ENCODE results near the gene RPS2.
"Not testable (repeated sequence)": the region's sequence is repeated elsewhere in the genome, so short reads cannot be mapped to it uniquely, and the experiment has no call there.

RPS2 gene

DNA sequence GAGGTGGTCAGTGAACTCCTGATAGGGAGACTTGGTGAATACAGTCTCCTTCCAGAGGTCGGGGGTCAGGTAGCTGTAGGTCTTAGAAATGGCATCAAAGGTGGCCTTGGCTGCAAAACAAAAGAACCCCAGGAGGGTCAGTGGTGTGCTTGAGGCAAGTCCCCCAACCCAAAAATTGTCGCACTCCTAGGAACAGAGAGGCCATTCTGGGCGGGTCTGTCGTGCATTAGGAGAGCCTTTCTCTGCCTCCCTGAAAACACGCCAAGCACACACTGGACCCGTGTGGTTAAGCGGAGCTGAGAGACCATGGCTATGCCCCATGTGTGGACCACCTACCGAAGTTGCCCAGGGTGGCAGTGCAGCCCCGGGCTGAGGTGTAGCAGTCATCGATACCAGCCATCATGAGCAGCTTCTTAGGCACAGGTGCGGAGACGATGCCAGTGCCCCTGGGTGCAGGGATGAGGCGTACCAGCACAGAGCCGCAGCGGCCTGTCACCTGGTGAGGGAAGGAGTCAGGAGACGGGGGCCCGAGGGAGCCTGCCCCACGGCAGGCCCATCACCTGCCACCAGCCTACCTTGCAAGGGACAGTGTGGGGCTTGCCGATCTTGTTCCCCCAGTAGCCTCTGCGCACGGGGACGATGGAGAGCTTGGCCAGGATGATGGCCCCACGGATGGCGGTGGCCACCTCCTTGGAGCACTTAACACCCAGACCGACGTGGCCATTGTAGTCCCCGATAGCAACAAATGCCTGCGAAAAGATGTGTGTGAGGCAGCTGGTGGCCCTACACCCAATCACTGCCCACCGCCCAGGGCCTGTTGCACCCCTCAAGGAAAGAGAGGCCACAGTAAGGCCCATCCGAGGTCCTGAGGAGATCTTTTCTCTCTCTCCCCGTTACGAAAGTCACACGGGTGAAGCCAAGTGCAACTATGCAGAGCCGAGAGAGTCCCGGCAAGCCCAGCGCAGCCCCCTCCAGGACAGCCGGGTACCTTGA is 2.2 kb downstream of the RPS2 start:
- DNase-seq (ENCODE audit: low read depth in 3 of 3) = not testable (repeated sequence)

DNA sequence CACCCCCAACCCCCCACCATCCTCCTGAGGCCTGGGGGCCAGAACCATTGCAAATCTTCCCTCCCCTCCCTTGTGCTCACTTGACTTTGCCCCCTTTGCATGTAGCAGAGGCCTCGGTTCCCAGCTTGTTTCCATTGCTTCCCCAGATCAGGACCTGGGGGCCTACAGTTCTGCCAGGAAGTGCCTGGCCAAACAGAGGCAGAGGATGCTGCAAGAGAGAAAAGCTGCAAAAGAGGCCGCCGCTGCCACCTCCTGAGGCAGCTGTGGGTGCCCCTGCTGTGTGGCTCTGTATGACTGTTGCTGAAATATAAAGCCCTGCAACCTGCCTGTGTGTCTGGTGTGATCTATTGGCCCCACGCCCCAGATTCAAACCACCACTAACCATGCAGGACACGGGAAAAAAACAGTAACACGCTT is 3.0 kb downstream of the RPS2 start:
- no peak for DNase-seq (ENCODE audit: low read depth in 3 of 3)

DNA sequence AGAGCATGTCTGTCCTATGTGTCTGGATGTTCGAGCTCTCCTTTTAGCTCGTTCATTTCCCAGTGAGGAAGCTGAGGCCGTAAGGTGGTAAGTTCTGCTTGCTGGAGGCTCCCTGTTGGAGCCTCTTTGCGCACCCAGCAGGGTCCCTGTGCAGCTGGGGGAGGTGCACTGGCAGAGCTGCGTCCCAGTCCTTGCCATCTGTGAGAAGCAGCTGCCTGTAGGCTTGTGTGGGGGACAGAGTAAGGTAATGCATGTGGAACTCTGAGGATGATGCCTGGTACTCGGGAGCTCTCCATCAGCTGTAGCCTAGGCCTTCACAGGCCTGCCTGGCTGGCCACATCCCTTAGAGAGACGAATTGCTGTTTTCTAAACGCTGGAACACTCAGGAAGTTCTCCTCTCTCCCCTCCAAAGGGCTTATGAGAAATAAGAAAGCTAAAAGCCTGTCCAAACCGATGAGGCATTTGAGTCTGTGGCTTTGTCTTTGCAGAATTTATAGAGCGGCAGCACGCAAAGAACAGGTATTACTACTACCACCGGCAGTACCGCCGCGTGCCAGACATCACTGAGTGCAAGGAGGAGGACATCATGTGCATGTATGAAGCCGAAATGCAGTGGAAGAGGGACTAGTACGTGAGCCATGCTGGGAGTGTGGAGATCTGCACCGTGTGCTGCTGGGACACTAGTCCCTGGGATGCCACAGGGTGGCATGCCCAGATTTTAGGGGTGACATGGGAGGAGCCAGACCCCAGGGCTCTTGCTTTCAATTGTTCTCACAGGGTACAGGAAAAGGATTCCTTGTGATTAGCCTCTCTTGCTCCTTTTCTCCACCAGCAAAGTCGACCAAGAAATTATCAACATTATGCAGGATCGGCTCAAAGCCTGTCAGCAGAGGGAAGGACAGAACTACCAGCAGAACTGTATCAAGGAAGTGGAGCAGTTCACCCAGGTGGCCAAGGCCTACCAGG is 3.7 kb downstream of the RPS2 start:
- DNase-seq (ENCODE audit: low read depth in 3 of 3) = no peak

DNA sequence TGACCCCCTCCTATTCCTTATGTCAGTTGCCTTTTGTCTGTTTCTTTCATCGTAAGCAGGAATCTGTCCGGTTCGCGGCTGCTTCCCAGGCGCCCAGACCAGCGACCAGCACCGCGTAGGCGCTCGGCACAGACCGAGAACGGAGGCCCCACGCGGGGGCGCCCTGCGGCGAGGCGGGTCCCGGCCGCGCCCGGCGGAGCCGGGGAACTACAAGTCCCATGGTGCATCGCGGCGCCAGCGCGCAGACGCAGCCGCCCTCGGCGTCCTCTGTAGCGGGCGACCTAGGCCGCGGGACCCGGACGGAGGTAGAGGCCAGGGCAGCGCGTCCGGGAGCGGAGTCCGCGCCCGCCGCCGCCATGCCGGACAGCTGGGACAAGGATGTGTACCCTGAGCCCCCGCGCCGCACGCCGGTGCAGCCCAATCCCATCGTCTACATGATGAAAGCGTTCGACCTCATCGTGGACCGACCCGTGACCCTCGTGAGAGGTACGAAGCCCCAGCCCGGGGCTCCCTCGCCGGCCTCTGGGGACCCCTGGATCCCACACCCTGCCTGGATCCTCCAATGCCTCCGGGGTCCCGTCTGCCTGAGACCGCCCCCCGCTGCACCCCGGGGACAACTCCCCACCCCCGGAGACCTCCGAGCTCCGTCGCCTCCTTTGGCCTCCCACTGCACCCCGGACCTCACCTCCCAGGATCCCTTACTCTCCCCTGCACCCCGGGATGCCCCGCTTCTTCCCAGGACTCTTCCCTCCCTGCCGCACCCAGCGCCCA is 5.2 kb downstream of the RPS2 start, which contains the start of gene NDUFB10:
TSS of gene NDUFB10 (plus strand) at position 270 of the 771 bp plus-strand sequence. CDS start at position 357, 87 bp downstream.
- peak; percentile 82 to 91 (median 83) for DNase-seq (ENCODE audit: low read depth in 3 of 3)

DNA sequence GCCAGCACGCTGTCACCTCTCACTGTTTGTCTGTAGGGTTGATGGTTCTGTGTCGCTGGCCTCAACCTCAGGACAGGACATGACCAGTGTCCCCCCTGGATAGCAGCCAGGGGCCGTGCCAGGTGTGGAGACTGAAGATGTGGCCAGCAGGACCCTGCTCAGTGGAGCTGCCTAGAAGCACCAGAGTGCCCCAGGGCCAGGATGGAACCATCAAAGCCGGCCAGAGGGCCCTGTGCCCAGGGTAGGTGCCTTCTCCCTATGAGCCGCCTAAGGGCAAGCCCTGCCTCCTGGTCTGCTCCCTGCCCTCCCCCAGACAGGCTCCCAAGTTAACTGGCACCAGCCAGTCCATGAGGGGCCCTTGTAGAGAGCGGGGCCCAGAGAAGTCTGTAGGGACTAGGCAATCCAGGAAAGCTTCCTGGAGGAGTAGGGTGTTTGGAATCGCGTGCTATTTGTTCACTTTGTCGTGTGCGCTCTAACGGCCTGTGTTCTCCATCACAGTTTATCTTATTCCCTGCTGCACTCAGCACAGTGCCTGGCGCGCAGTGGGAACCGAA is 5.8 kb downstream of the RPS2 start:
- DNase-seq (ENCODE audit: low read depth in 3 of 3) = no peak

DNA sequence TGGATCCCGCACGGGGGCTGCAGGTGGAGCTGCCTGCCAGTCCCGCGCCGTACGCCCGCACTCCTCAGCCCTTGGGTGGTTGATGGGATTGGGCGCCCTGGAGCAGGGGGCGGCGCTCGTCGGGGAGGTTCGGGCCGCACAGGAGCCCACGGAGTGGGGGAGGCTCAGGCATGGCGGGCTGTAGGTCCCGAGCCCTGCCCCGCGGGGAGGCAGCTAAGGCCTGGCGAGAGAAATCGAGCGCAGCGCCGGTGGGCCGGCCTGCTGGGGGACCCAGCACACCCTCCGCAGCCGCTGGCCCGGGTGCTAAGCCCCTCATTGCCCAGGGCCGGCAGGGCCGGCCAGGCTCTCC is 6.5 kb downstream of the RPS2 start:
- not testable (repeated sequence) for DNase-seq (ENCODE audit: low read depth in 3 of 3)

DNA sequence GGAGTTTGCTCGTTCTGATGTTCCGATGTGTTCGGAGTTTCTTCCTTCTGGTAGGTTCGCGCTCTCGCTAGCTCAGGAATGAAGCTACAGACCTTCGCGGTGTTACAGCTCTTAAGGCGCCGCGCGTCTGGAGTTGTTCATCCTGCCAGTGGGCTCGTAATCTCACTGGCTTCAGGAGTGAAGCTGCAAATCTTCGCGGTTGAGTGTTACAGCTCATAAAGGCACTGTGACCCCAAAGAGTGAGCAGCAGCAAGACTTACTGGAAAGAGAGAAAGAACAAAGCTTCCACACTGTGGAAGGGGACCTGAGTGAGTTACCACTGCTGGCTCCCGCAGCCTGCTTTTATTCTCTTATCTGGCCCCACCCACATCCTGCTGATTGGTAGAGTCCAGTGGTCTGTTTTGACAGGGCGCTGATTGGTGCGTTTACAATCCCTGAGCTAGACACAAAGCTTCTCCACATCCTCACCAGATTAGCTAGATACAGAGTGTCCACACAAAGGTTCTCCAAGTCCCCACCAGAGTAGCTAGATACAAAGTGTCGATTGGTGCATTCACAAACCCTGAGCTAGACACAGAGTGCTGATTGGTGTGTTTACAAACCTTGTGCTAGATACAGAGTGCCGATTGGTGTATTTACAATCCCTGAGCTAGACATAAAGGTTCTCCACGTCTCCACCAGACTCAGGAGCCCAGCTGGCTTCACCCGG is 7.0 kb downstream of the RPS2 start:
- not testable (repeated sequence) for DNase-seq (ENCODE audit: low read depth in 3 of 3)

DNA sequence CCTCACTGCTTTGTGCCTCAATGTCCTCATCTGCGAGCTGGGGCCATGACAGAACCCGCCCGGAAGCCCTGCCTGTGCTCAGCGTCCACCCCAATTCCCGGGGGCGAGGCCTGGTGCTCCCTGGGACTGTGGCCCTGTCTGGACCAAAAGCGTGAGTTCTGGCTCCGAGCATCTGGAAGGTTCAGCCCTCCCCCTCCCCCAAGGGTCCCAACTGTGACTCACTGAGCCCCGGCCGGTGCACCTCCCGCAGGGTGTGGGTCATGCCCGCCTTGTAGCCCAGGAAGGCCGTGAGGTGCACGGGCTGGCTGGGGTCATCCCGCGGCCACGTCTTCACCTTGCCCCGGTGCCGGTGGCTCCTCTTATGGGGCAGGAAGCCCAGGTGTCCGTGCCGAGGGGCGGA is 10.9 kb downstream of the RPS2 start:
- DNase-seq (ENCODE audit: low read depth in 3 of 3) = no peak

DNA sequence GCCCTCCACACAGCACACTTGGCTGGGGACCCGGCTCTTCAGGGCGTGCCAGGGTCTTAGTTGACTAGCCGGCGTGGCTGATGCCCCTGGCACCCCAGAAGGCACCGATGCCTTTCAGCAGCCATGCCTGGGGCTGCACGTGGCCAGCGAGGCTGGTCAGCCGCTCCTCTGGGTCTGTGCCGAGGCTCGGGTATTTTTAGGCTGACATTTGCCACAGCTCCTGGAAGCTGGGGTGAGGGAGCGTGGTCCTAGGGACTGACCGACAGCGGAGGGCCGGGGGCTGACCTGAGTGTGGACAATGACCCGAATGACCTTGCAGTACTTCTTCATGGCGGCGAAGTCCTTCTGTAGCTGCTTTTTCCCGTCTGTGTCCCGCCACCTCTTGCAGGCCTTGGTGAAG is 14.1 kb downstream of the RPS2 start:
- no peak for DNase-seq (ENCODE audit: low read depth in 3 of 3)

DNA sequence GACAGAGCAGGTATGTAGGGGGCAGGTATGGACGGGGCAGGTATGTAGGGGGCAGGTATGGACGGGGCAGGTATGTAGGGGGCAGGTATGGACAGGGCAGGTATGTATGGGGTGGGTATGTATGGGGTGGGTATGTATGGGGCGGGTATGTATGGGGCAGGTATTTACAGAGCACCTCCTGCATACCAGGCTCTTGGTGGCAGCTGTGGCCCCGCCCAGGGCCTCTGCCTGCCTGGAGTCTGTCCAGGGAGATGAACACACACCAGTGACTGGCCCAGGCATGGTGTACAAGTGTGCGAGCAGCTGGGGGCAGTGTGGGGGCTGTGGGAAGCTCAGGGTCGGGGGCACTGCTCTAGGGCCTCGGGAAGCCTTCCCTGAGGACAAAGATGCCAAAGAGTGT is 14.6 kb downstream of the RPS2 start:
- no peak for DNase-seq (ENCODE audit: low read depth in 3 of 3)

DNA sequence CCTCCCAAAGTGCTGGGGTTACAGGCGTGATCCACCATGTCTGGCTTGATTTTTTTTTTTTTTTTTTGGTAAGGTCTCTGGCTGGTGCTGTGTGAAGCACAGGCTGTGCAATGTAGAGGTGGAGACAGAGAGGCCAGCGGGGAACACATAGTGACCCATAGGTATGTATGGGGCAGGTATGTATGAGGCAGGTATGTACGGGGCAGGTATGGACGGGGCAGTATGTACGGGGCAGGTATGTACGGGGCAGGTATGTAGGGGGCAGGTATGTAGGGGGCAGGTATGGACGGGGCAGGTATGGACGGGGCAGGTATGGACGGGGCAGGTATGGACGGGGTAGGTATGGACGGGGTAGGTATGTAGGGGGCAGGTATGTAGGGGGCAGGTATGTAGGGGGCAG is 15.1 kb downstream of the RPS2 start:
- DNase-seq (ENCODE audit: low read depth in 3 of 3) = no peak

DNA sequence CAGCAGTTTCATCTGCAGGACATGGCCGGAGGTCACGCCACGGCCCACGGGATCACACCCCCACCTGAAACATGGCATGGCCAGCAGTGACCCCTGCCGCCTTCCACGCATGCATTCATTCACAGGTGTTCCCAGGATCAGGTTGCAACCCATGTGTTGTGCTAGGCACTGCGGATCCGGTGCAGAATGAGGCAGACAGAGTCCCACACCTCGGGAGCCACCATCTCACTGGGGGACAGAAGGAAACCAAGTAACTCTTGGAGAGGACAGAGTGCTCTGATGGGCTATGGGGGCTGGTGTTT is 17.3 kb downstream of the RPS2 start:
- DNase-seq (ENCODE audit: low read depth in 3 of 3) = no peak

DNA sequence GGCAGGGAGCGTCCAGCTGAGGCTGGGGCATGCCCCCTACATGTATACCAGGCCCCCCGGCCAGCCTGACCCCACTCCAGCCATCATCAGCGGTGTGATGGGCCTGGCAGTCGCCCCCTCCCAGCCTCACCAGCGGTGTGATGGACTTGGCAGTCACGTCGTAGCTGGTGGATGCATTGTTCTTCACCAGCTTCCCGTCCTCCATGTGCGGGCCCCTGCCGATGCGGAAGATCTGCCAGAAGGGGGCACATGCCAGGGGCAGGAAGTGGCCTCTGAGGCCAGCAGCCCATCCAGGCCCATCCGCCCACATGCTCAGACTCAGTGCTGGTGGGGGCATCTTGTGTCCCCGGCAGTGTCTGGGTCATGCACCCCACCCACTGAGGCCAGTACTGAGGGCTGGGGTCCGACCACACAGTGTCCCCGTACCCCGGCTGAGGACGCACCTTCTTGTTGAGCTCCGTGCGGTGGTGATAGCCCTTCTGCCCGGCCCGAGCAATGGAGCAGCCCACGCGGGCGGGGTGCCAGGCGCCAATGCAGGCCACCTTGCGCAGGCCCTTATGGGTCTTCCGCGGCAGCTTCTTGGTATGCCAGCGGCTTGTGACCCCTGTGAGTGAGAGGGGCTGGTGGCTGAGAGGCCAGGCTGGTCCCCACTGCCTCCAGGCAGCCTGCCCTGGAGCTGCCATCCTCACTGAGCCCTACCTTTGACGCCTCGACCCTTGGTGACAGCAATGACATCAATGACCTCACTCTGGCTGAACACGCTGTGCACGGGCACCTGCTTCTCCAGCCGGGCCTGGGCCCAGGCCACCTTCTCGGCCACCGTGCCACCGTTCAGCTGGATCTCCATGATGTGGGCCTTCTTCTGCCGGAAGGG is 17.9 kb downstream of the RPS2 start:
- no peak for DNase-seq (ENCODE audit: low read depth in 3 of 3)

DNA sequence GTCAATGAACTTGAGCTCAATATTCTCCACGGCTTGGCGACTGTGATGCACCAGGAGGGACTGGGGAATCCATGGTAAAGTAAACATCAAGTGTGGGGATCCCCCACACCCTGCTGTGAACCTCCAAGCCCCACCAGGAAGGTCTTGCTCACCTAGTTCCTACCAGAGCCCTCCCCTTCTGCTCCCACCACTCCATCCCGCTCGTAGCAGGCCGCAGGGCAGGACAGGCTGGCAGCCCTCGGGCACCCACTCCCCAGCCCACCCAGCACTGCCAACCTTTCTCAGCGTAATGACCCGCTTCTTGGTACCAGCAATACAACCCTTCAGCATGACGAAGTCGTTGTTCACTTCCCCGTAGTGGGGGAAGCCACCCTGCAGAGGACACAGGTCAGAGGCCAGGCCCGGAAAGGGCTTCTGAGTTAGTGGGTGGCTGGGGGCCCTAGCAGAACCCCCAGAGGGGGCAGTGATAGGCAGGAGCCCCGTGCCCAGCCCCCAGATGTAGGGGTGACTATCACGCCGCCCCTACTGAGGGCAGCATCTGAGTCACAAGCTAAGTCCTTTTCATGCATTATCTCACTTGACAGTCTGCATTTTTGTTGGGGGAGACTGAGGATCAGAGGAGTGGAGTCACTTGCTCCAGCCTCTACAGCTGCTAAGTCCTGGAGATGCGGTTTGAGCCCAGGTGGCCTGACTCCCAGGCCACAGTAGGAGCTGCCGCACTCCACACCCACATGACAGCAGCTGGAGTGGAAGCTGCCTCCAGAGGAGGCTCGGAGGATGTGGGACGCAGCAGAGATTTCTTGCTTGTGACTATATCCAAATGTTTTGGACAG is 18.9 kb downstream of the RPS2 start:
- DNase-seq (ENCODE audit: low read depth in 3 of 3) = no peak

DNA sequence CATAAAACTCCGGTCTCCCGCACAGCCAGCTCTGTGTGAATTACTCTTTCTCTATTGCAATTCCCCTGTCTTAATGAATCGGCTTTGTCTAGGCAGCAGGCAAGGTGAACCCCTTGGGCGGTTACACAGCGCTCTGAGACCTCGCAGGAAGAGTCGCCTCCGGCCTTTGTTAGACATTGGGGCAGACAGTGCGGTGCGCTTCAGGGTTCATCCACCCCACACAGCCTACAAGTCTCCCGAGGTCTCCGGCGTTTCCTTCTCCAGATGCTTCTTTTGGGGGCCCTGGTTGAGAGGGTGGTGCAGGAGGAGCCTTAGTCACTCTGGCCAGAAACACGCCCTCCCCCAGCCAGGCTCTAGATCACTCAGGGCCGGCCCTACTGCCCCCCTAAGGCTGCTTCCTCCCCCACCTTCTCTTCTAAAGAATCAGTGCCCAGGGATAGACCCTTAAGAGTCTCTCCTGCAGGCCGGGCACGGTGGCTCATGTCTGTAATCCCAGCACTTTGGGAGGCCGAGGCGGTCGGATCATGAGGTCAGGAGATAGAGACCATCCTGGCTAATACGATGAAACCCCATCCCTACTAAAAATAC is 19.9 kb downstream of the RPS2 start:
- DNase-seq (ENCODE audit: low read depth in 3 of 3) = no peak

DNA sequence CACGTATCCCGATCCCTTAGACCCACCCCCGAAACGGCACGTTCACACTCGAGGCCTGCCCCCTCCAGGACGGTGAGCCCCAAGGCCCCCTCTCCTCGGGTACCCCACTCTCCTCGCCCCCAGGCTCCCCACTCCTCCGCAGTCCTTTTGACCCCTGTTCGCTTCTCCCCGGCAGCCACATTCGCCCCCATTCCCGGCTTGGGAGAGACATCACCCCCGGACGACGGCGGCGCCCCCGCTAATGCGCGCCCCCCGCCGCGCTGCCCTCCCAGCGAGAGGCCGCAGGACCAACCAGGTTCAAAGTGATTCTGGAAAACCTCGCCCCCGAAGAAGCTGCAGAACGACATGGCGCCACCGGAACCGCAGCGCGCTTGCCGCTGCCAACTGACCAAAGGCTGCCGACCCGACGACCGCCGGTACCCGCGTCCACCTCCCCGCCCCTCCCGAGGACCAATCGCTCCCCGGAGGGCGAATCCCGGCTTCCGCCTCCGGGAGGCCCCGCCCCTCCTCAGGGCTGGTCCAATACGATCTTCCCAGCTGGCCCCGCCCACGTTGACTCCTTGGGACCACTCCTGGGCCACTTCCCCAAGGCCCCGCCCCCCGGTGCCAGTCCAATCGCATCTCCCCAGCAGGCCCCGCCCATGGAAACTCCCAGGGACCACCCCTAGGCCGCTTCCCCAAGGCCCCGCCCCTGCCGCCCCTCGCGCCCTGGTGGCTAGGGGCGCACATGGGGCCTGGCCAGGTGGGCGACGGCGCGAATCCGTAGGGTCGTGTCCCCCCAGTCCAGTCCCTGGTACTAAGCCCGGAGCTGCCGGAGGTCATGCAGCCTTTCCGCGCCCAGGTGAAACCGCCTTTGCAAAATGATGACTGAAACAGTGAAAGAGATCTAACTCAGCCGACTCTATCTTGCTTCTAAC is 21.6 kb downstream of the RPS2 start, which contains the start of gene MSRB1:
TSS of gene MSRB1 (minus strand) at position 390 of the 917 bp plus-strand sequence. CDS start at position 347, 43 bp downstream.
- DNase-seq (ENCODE audit: low read depth in 3 of 3) = peak; percentile 99 to 100 (median 100)

Measured in stimulated activated CD4-positive, alpha-beta T cell treated with anti-CD3 and anti-CD28 coated beads, TNF-alpha, amount 100 ng/mL, for 48 hours (primary cell).